Colonic mucosa (tissue), 4 donors: Measurements from ENCODE around the gene EIF5A2. TPM values are rescaled to one million over a fixed set of nuclear protein-coding genes. Genes with fewer than 3 reads are reported as not detected.

Source experiments
- DNase-seq: peaks from one replicate; pipeline ENCODE4 v3.0.0-alpha.2; 2020
- H3K27ac ChIP-seq: fragments of 200-600 bp; one replicate; pipeline ENCODE4 v1.8.0; 2021
- H3K27me3 ChIP-seq: fragments of 200-600 bp; one replicate; pipeline ENCODE4 v1.8.0; 2021
- H3K36me3 ChIP-seq: fragments of 200-600 bp; one replicate; pipeline ENCODE4 v1.8.0; 2021
- H3K4me1 ChIP-seq: fragments of 200-600 bp; one replicate; pipeline ENCODE4 v1.8.0; 2021; ENCODE audit warnings: mild to moderate bottlenecking
- H3K4me3 ChIP-seq: fragments of 200-600 bp; one replicate; pipeline ENCODE4 v1.8.0; 2021
- H3K9ac ChIP-seq, 2 donors: one replicate each; pipeline ENCODE4 v1.7.0; 2013; ENCODE audit warnings: control low read depth in 2 of 2, low read depth in 2 of 2, low read length in 2 of 2
- H3K9me3 ChIP-seq: fragments of 200-600 bp; one replicate; pipeline ENCODE4 v1.8.0; 2021
- CTCF ChIP-seq: fragments of 200-600 bp; IDR thresholded peaks from one replicate; pipeline ENCODE4 v1.8.0; 2022; ENCODE audit warnings: antibody characterized with exemption, mild to moderate bottlenecking
- intact Hi-C: fragments of 100-400 bp; cut with DNase I; formaldehyde crosslinking; loops from one replicate; pipeline ENCODE4 v1.14.1; 2022
- total RNA-seq, 2 donors: library from RNA; stranded (reverse); fragmentation: NEBNext Ultra II Directional in 1 of 2; extraction: Animal tissue kit (Norgen Biotek cat#: 25700) in 1 of 2; gene quantifications; one replicate each; pipeline ENCODE4 v1.2.1, GENCODE V29; 2021
- donor health status: healthy.
- donor health status: DM: no; HTN: no; CAD: no.
- donor health status: DM: no; HTN: no; CAD: no.

Gene EIF5A2
- total RNA-seq, 2 donors from 2014 or later, result 6.1 to 9.6 TPM

GRCh38 chr3:170914690-170915089 lies 6.3 kb upstream of the EIF5A2 start:
- no peak for TF ChIP-seq CTCF
- no peaks in the 10 kb centered on the region for H3K27me3 ChIP-seq
- H3K9me3 ChIP-seq, result no peaks in the 10 kb centered on the region
- no peak overlapping the region for H3K27ac ChIP-seq
- no peak overlapping the region for H3K9ac ChIP-seq
- no peaks in the 10 kb centered on the region for H3K4me1 ChIP-seq
- H3K4me3 ChIP-seq, result no peak overlapping the region
- no peaks in the 10 kb centered on the region for H3K36me3 ChIP-seq
- intact Hi-C loops, result no loop called here
- DNase-seq, result no peak

- no peak overlapping the region for H3K27ac ChIP-seq
- DNase-seq, result no peak
- H3K27me3 ChIP-seq, result no peaks in the 10 kb centered on the region
- no peak for TF ChIP-seq CTCF
- H3K9ac ChIP-seq, result no peak overlapping the region
- H3K4me3 ChIP-seq, result no peak overlapping the region
- H3K9me3 ChIP-seq, result no peaks in the 10 kb centered on the region
- intact Hi-C loops, result no loop called here
- H3K4me1 ChIP-seq, result no peaks in the 10 kb centered on the region
- H3K36me3 ChIP-seq, result no peaks in the 10 kb centered on the region
These were observed 5.8 kb upstream of the EIF5A2 start for GRCh38 chr3:170914212-170914611.

GRCh38 chr3:170911051-170911450 lies 2.6 kb upstream of the EIF5A2 start:
- intact Hi-C loops, result no loop called here
- Histone ChIP-seq H3K27me3 (no peaks in the 10 kb centered on the region), H3K4me1 (peaks cover 4% of the 10 kb centered on the region), H3K4me3 (no peak overlapping the region), H3K27ac (no peak overlapping the region), H3K36me3 (no peaks in the 10 kb centered on the region), H3K9me3 (no peaks in the 10 kb centered on the region), H3K9ac (no peak overlapping the region)
- no peak for DNase-seq
- no peak for TF ChIP-seq CTCF

- no peak for TF ChIP-seq CTCF
- intact Hi-C loops, result no loop called here
- Histone ChIP-seq H3K27me3 (no peaks in the 10 kb centered on the region), H3K4me1 (peaks cover 4% of the 10 kb centered on the region), H3K9me3 (no peaks in the 10 kb centered on the region), H3K27ac (no peak overlapping the region), H3K4me3 (no peak overlapping the region), H3K36me3 (no peaks in the 10 kb centered on the region), H3K9ac (no peak overlapping the region)
- DNase-seq, result no peak
These were observed 2.1 kb upstream of the EIF5A2 start for GRCh38 chr3:170910542-170910941.

GRCh38 chr3:170909129-170909903 lies 879 bp upstream of the EIF5A2 start:
- Histone ChIP-seq H3K9ac (no peak overlapping the region), H3K4me3 (no peak overlapping the region), H3K27me3 (no peaks in the 10 kb centered on the region), H3K4me1 (peaks cover 4% of the 10 kb centered on the region), H3K9me3 (no peaks in the 10 kb centered on the region), H3K27ac (no peak overlapping the region), H3K36me3 (no peaks in the 10 kb centered on the region)
- intact Hi-C loops, result no loop called here
- TF ChIP-seq CTCF, result no peak
- DNase-seq, result no peak
